ENCODE data around the gene PTMS. TPM values are rescaled to one million over a fixed set of nuclear protein-coding genes. Genes with fewer than 3 reads are reported as not detected.

The PTMS gene
- total and polyA plus RNA-seq, 9 of the 15 experiments (the other 6 are each of a cell fraction or from before 2014, with no cell fraction given), result 5.1 to 287 (median 78.5) TPM

GRCh38 chr12:6788972-6789924, 23.1 kb downstream of the PTMS start, which contains the start of gene CD4:
Gene CD4 (plus strand): TSS chr12:6789528. CDS start chr12:6800139, 10,611 bp downstream.
- intact Hi-C loops (cut with micrococcal nuclease), result no loop called here
- Histone ChIP-seq H3K4me3 (no peak within 1 kb of the TSS), H3K4me2 (ENCODE audit: insufficient read depth, low read length) (no peak within 1 kb of the TSS)

More at GRCh38 chr12:6788972-6789924, 23.1 kb downstream of the PTMS start, which contains the start of gene CD4:
- Histone ChIP-seq H3K9me3 (replicated peaks; ENCODE audit: control insufficient read depth, insufficient read depth, low read depth, low read length) (no peaks in the 10 kb centered on the region), H3K9me1 (ENCODE audit: control insufficient read depth, insufficient read depth, low read length) (no peaks in the 10 kb centered on the region), H3K36me3 (ENCODE audit: control insufficient read depth, insufficient read depth, low read length) (no peaks in the 10 kb centered on the region), H3K4me1 (replicated peaks in 1 of 2; ENCODE audit: control insufficient read depth in 2 of 2, insufficient read depth in 2 of 2, low read length in 2 of 2) (peaks cover 4 to 11% of the 10 kb centered on the region in 2 experiments; a peak in 3 of 5 replicates), H4K20me1 (replicated peaks; ENCODE audit: control insufficient read depth, insufficient read depth, low read length) (no peaks in the 10 kb centered on the region), H3K27ac (ENCODE audit: extremely low read depth, low read depth, low read length) (no peak within 1 kb of the TSS), H3K27me3 (ENCODE audit: control insufficient read depth in 2 of 2, insufficient read depth in 2 of 2, low read length in 2 of 2) (no peaks in the 10 kb centered on the region), H3K79me2 (ENCODE audit: control insufficient read depth, insufficient read depth, low read length) (no peaks in the 10 kb centered on the region), H2AFZ (ENCODE audit: low read depth, low read length) (peak within 1 kb of the TSS; percentile 74), H3K9ac (ENCODE audit: insufficient read depth in 1 of 2, low read depth in 2 of 2, low read length in 2 of 2) (peak within 1 kb of the TSS in 1 of 2 experiments; percentile 68; a peak in 2 of 4 replicates)
- no peak for TF ChIP-seq ZNF239 (CRISPR knock-in tag; IDR thresholded peaks at IDR 0.05)
- no peak for TF ChIP-seq TAF9B (IDR thresholded peaks at IDR 0.05; ENCODE audit: partially characterized antibody)
- no peak for TF ChIP-seq ZNF668 (CRISPR knock-in tag; IDR thresholded peaks at IDR 0.05)
- TF ChIP-seq TAF1 (IDR thresholded peaks at IDR 0.05; ENCODE audit: control insufficient read depth, extremely low read depth, insufficient read depth, low read length, severe bottlenecking), result no peak
- TF ChIP-seq ZNF224 (CRISPR knock-in tag; IDR thresholded peaks at IDR 0.05), result no peak
- no peak for TF ChIP-seq ZNF449 (CRISPR knock-in tag; IDR thresholded peaks at IDR 0.05)
- no peak for TF ChIP-seq CC2D1A (IDR thresholded peaks at IDR 0.05)
- TF ChIP-seq RBBP5 (IDR thresholded peaks at IDR 0.05; ENCODE audit: borderline replicate concordance, insufficient read depth, low read length, poor library complexity, severe bottlenecking), result no peak
- TF ChIP-seq TRIM25 (IDR thresholded peaks at IDR 0.05; ENCODE audit: borderline replicate concordance), result no peak
- TF ChIP-seq THAP12 (CRISPR knock-in tag; IDR thresholded peaks at IDR 0.05), result no peak
- no peak for TF ChIP-seq CCAR2 (IDR thresholded peaks at IDR 0.05; ENCODE audit: low read depth, low read length)
- TF ChIP-seq MCM3 (IDR thresholded peaks at IDR 0.05), result no peak
- no peak for TF ChIP-seq RFX5 (IDR thresholded peaks at IDR 0.05; ENCODE audit: low read depth, low read length)
- TF ChIP-seq ZBTB2 (IDR thresholded peaks at IDR 0.05), result no peak
- no peak for DNase-seq (ENCODE audit: extremely low read depth in 1 of 4, low spot score in 3 of 4)
- ChIA-PET POLR2A (no interaction called here), CTCF (ENCODE audit: low intra/inter-chr PET ratio) (no interaction called here)
- 38% methylated on average over 11 of the region's 18 CpGs for WGBS (ENCODE audit: insufficient coverage, low coverage, missing lambda C conversion rate)
- no peak for FAIRE-seq
- no TSS peak for BruUV-seq (replicated peaks)
- in situ Hi-C loops (cut with MboI), result no loop called here
- no peak for ATAC-seq

All from K562 (cell line).